ENCODE measurements around the gene DGKD.

The DGKD gene

GRCh38 chr2:233433794-233434193, 79.5 kb downstream of the DGKD start:
- no peak for DNase-seq

- DNase-seq, result no peak
Observed at GRCh38 chr2:233434666-233435330, 80.5 kb downstream of the DGKD start.

GRCh38 chr2:233435436-233436190, 81.3 kb downstream of the DGKD start:
- no peak for DNase-seq

- DNase-seq, result no peak
Observed at GRCh38 chr2:233436191-233436581, 81.9 kb downstream of the DGKD start.

GRCh38 chr2:233436691-233437438, 82.6 kb downstream of the DGKD start:
- DNase-seq, result no peak

GRCh38 chr2:233437439-233437955, 83.2 kb downstream of the DGKD start:
- DNase-seq, result no peak

GRCh38 chr2:233438573-233439147, 84.4 kb downstream of the DGKD start:
- DNase-seq, result no peak

- DNase-seq, result no peak
Observed at GRCh38 chr2:233439191-233439590, 84.9 kb downstream of the DGKD start.

- DNase-seq, result no peak
Observed at GRCh38 chr2:233440314-233440713, 86.0 kb downstream of the DGKD start.

GRCh38 chr2:233440714-233441113, 86.4 kb downstream of the DGKD start:
- DNase-seq, result no peak

- DNase-seq, result no peak
Observed at GRCh38 chr2:233441161-233442027, 87.1 kb downstream of the DGKD start.

GRCh38 chr2:233442028-233442310, 87.7 kb downstream of the DGKD start:
- no peak for DNase-seq

GRCh38 chr2:233443511-233444183, 89.4 kb downstream of the DGKD start:
- peak; percentile 87 for DNase-seq

- no peak for DNase-seq
Observed at GRCh38 chr2:233444501-233444900, 90.2 kb downstream of the DGKD start.

GRCh38 chr2:233445152-233445830, 91.0 kb downstream of the DGKD start:
- no peak for DNase-seq

GRCh38 chr2:233446121-233446520, 91.8 kb downstream of the DGKD start:
- no peak for DNase-seq

GRCh38 chr2:233446606-233447305, 92.5 kb downstream of the DGKD start:
- DNase-seq, result no peak

GRCh38 chr2:233447506-233448219, 93.4 kb downstream of the DGKD start:
- DNase-seq, result no peak

GRCh38 chr2:233448220-233448559, 93.9 kb downstream of the DGKD start:
- DNase-seq, result no peak

- no peak for DNase-seq
Observed at GRCh38 chr2:233448575-233448974, 94.3 kb downstream of the DGKD start.

All from stimulated activated CD4-positive, alpha-beta T cell treated with anti-CD3 and anti-CD28 coated beads, Interleukin-4, amount 100 ng/mL, for 24 hours (primary cell).